Nephron (organoid): ENCODE data around the gene TRAF3.
"Not testable (repeated sequence)": the region's sequence is repeated elsewhere in the genome, so short reads cannot be mapped to it uniquely, and the experiment has no call there.

Experiments used
- H3K27ac Mint-ChIP-seq, 3 experiments: 2 replicates each; pipeline ENCODE4 v1.8.0; 2020; ENCODE audit warnings: mixed read lengths in 3 of 3, mild to moderate bottlenecking in 2 of 3, moderate library complexity in 1 of 3
- H3K27me3 Mint-ChIP-seq: 2 replicates; pipeline ENCODE4 v1.8.0; 2021; ENCODE audit warnings: low read depth, mild to moderate bottlenecking, moderate library complexity, mixed read lengths
- H3K36me3 Mint-ChIP-seq: 2 replicates; pipeline ENCODE4 v1.8.0; 2020; ENCODE audit warnings: low read depth, mixed read lengths
- H3K4me1 Mint-ChIP-seq: 2 replicates; pipeline ENCODE4 v1.8.0; 2020; ENCODE audit warnings: mixed read lengths
- H3K4me3 Mint-ChIP-seq, 3 experiments: 2 replicates each; pipeline ENCODE4 v1.8.0; 2020; ENCODE audit warnings: mild to moderate bottlenecking in 3 of 3, mixed read lengths in 3 of 3, moderate library complexity in 2 of 3
- H3K9me3 Mint-ChIP-seq: 2 replicates; pipeline ENCODE4 v1.8.0; 2020; ENCODE audit warnings: mixed read lengths
- TF ChIP-seq, protein P1 (sequence below), 3 experiments: fragments of 200-600 bp; sonication (generic); IDR thresholded peaks; one replicate each; pipeline ENCODE4 v1.5.0; 2021; ENCODE audit warnings: antibody characterized with exemption in 3 of 3; ENCODE audit not compliant: unreplicated experiment in 3 of 3

TRAF3 gene

GRCh38 chr14:102817942-102818940 lies 41.0 kb downstream of the TRAF3 start:
- TF ChIP-seq, protein P1, sequence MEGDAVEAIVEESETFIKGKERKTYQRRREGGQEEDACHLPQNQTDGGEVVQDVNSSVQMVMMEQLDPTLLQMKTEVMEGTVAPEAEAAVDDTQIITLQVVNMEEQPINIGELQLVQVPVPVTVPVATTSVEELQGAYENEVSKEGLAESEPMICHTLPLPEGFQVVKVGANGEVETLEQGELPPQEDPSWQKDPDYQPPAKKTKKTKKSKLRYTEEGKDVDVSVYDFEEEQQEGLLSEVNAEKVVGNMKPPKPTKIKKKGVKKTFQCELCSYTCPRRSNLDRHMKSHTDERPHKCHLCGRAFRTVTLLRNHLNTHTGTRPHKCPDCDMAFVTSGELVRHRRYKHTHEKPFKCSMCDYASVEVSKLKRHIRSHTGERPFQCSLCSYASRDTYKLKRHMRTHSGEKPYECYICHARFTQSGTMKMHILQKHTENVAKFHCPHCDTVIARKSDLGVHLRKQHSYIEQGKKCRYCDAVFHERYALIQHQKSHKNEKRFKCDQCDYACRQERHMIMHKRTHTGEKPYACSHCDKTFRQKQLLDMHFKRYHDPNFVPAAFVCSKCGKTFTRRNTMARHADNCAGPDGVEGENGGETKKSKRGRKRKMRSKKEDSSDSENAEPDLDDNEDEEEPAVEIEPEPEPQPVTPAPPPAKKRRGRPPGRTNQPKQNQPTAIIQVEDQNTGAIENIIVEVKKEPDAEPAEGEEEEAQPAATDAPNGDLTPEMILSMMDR (IDR thresholded peaks at IDR 0.05; ENCODE audit: unreplicated experiment in 3 of 3): no peak
- Mint-ChIP-seq H3K9me3 (peaks cover 3% of the 10 kb centered on the region), H3K4me3 (no peak overlapping the region), H3K27ac (peak overlapping the region in 2 of 3 experiments; percentile 12 to 22), H3K4me1 (peaks cover 19% of the 10 kb centered on the region), H3K36me3 (peaks cover 6% of the 10 kb centered on the region), H3K27me3 (no peaks in the 10 kb centered on the region)

GRCh38 chr14:102819176-102819628 lies 42.0 kb downstream of the TRAF3 start:
- Mint-ChIP-seq H3K4me1 (peaks cover 19% of the 10 kb centered on the region), H3K4me3 (no peak overlapping the region), H3K36me3 (no peaks in the 10 kb centered on the region), H3K27me3 (no peaks in the 10 kb centered on the region), H3K9me3 (no peaks in the 10 kb centered on the region), H3K27ac (peak overlapping the region in 1 of 3 experiments; percentile 71)
- TF ChIP-seq, protein P1 (IDR thresholded peaks at IDR 0.05; ENCODE audit: unreplicated experiment in 3 of 3): no peak

GRCh38 chr14:102819747-102820330 lies 42.6 kb downstream of the TRAF3 start:
- Mint-ChIP-seq H3K4me1 (peaks cover 19% of the 10 kb centered on the region), H3K27ac (no peak overlapping the region), H3K27me3 (no peaks in the 10 kb centered on the region), H3K36me3 (no peaks in the 10 kb centered on the region), H3K9me3 (no peaks in the 10 kb centered on the region), H3K4me3 (no peak overlapping the region)
- TF ChIP-seq, protein P1 (IDR thresholded peaks at IDR 0.05; ENCODE audit: unreplicated experiment in 3 of 3): no peak

GRCh38 chr14:102821252-102821651 lies 44.0 kb downstream of the TRAF3 start:
- H3K27ac Mint-ChIP-seq: no peak overlapping the region

GRCh38 chr14:102822311-102822863 lies 45.1 kb downstream of the TRAF3 start:
- H3K27me3 Mint-ChIP-seq: peaks cover 3% of the 10 kb centered on the region

More at GRCh38 chr14:102821252-102821651, 44.0 kb downstream of the TRAF3 start:
- peaks cover 27% of the 10 kb centered on the region for H3K4me1 Mint-ChIP-seq
- no peak overlapping the region for H3K4me3 Mint-ChIP-seq
- no peaks in the 10 kb centered on the region for H3K9me3 Mint-ChIP-seq
- H3K36me3 Mint-ChIP-seq: no peaks in the 10 kb centered on the region
- TF ChIP-seq, protein P1 (IDR thresholded peaks at IDR 0.05; ENCODE audit: unreplicated experiment in 3 of 3): no peak
- no peaks in the 10 kb centered on the region for H3K27me3 Mint-ChIP-seq

GRCh38 chr14:102822887-102823286 lies 45.6 kb downstream of the TRAF3 start:
- H3K36me3 Mint-ChIP-seq, H3K4me3 Mint-ChIP-seq, H3K27me3 Mint-ChIP-seq, H3K27ac Mint-ChIP-seq, H3K9me3 Mint-ChIP-seq: not testable (repeated sequence)
- H3K4me1 Mint-ChIP-seq: peaks cover 34% of the 10 kb centered on the region

More at GRCh38 chr14:102822311-102822863, 45.1 kb downstream of the TRAF3 start:
- Mint-ChIP-seq H3K9me3 (no peaks in the 10 kb centered on the region), H3K4me1 (peaks cover 33% of the 10 kb centered on the region), H3K36me3 (no peaks in the 10 kb centered on the region), H3K27ac (no peak overlapping the region), H3K4me3 (no peak overlapping the region)
- TF ChIP-seq, protein P1 (IDR thresholded peaks at IDR 0.05; ENCODE audit: unreplicated experiment in 3 of 3): no peak
